Ishikawa (cell line): ENCODE measurements around the gene ITPR2.

Source experiments
- CEBPB ChIP-seq: IDR thresholded peaks from 2 replicates; pipeline ENCODE4 v1.6.1; 2012
- CREB1 ChIP-seq: IDR thresholded peaks from 2 replicates; pipeline ENCODE4 v1.6.1; 2012; ENCODE audit warnings: low read depth
- EGR1 ChIP-seq: IDR thresholded peaks from 2 replicates; pipeline ENCODE4 v1.6.1; 2012
- EP300 ChIP-seq: IDR thresholded peaks from 2 replicates; pipeline ENCODE4 v1.6.1; 2012; ENCODE audit warnings: borderline replicate concordance
- TAF1 ChIP-seq: IDR thresholded peaks from 2 replicates; pipeline ENCODE4 v1.6.1; 2012; ENCODE audit warnings: low read depth, mild to moderate bottlenecking
- YY1 ChIP-seq: IDR thresholded peaks from 2 replicates; pipeline ENCODE4 v1.6.1; 2012; ENCODE audit warnings: low read depth
- ZBTB7A ChIP-seq: IDR thresholded peaks from 2 replicates; pipeline ENCODE4 v1.6.1; 2012; ENCODE audit warnings: low read depth
- TF ChIP-seq, protein P1 (sequence below): IDR thresholded peaks from 2 replicates; pipeline ENCODE4 v1.6.1; 2012
- TF ChIP-seq, protein P2 (sequence below): IDR thresholded peaks from 2 replicates; pipeline ENCODE4 v1.6.1; 2012; ENCODE audit warnings: low read depth, mild to moderate bottlenecking

DNA sequence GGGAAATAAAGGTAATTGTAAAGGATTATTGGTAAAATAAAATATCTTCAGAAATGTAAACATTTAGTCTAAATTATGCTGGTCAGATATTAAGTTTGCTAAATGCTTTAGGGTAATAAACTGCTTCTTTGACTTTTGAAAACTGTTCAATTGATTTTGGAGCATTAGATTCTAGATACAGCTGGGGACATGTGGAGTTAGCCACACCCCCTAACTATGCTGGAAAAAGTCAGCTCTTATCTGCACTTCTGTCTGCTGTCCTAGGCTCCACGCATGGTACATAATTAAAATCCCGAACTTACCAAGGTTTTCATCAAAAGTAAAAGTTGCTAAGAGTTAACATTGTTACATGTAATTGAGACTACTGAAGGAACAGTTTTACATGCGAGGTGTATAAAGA lies 78.8 kb downstream of the ITPR2 start:
- TF ChIP-seq, protein P1, sequence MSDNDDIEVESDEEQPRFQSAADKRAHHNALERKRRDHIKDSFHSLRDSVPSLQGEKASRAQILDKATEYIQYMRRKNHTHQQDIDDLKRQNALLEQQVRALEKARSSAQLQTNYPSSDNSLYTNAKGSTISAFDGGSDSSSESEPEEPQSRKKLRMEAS = no peak
- TF ChIP-seq, protein P2, sequence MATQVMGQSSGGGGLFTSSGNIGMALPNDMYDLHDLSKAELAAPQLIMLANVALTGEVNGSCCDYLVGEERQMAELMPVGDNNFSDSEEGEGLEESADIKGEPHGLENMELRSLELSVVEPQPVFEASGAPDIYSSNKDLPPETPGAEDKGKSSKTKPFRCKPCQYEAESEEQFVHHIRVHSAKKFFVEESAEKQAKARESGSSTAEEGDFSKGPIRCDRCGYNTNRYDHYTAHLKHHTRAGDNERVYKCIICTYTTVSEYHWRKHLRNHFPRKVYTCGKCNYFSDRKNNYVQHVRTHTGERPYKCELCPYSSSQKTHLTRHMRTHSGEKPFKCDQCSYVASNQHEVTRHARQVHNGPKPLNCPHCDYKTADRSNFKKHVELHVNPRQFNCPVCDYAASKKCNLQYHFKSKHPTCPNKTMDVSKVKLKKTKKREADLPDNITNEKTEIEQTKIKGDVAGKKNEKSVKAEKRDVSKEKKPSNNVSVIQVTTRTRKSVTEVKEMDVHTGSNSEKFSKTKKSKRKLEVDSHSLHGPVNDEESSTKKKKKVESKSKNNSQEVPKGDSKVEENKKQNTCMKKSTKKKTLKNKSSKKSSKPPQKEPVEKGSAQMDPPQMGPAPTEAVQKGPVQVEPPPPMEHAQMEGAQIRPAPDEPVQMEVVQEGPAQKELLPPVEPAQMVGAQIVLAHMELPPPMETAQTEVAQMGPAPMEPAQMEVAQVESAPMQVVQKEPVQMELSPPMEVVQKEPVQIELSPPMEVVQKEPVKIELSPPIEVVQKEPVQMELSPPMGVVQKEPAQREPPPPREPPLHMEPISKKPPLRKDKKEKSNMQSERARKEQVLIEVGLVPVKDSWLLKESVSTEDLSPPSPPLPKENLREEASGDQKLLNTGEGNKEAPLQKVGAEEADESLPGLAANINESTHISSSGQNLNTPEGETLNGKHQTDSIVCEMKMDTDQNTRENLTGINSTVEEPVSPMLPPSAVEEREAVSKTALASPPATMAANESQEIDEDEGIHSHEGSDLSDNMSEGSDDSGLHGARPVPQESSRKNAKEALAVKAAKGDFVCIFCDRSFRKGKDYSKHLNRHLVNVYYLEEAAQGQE = no peak
- TF ChIP-seq CEBPB (no peak), TAF1 (no peak), YY1 (no peak), EP300 (no peak), ZBTB7A (no peak), EGR1 (no peak), CREB1 (no peak)
